ENCODE measurements around the gene SMPDL3B. TPM values are rescaled to one million over a fixed set of nuclear protein-coding genes. Genes with fewer than 3 reads are reported as not detected.

Gene SMPDL3B
- total RNA-seq: 0.41 and 0.64 TPM in 2 replicates

- intact Hi-C loops (cut with micrococcal nuclease): no loop called here
Measured at GRCh38 chr1:27934818-27935549, at the start of gene SMPDL3B. SMPDL3B (plus strand) TSS chr1:27935000; CDS start chr1:27935184, 184 bp downstream.

- intact Hi-C loops (cut with micrococcal nuclease): no loop called here
Measured at GRCh38 chr1:27885114-27885528, 49.7 kb upstream of the SMPDL3B start.

GRCh38 chr1:27885621-27886352 is 49.0 kb upstream of the SMPDL3B start:
- intact Hi-C loops (cut with micrococcal nuclease): loop anchor here (2.0 kb wide), 1 partner anchor 13 kb away; the partner anchor contains the start of gene THEMIS2

- intact Hi-C loops (cut with micrococcal nuclease): loop anchor here (2.0 kb wide), 1 partner anchor 14 kb away; the partner anchor contains the start of gene THEMIS2
Measured at GRCh38 chr1:27886353-27886679, 48.5 kb upstream of the SMPDL3B start.

- intact Hi-C loops (cut with micrococcal nuclease): loop anchor here (2.0 kb wide), 1 partner anchor 14 kb away; the partner anchor contains the start of gene THEMIS2
Measured at GRCh38 chr1:27886744-27887143, 48.1 kb upstream of the SMPDL3B start.

GRCh38 chr1:27887215-27888021 is 47.4 kb upstream of the SMPDL3B start:
- intact Hi-C loops (cut with micrococcal nuclease): loop anchor here (2.0 kb wide), 1 partner anchor 15 kb away; the partner anchor contains the start of gene THEMIS2

GRCh38 chr1:27889506-27889905 is 45.3 kb upstream of the SMPDL3B start:
- intact Hi-C loops (cut with micrococcal nuclease): no loop called here

GRCh38 chr1:27891196-27891889 is 43.5 kb upstream of the SMPDL3B start:
- intact Hi-C loops (cut with micrococcal nuclease): no loop called here

- intact Hi-C loops (cut with micrococcal nuclease): no loop called here
Measured at GRCh38 chr1:27894521-27894920, 40.3 kb upstream of the SMPDL3B start.

- intact Hi-C loops (cut with micrococcal nuclease): no loop called here
Measured at GRCh38 chr1:27906759-27907158, 28.0 kb upstream of the SMPDL3B start.

GRCh38 chr1:27912429-27912828 is 22.4 kb upstream of the SMPDL3B start:
- intact Hi-C loops (cut with micrococcal nuclease): no loop called here

GRCh38 chr1:27915082-27915575 is 19.7 kb upstream of the SMPDL3B start:
- intact Hi-C loops (cut with micrococcal nuclease): no loop called here

GRCh38 chr1:27922272-27922671 is 12.5 kb upstream of the SMPDL3B start:
- intact Hi-C loops (cut with micrococcal nuclease): no loop called here

GRCh38 chr1:27928216-27928954 is 6.4 kb upstream of the SMPDL3B start:
- intact Hi-C loops (cut with micrococcal nuclease): no loop called here

- intact Hi-C loops (cut with micrococcal nuclease): no loop called here
Measured at GRCh38 chr1:27931184-27931583, 3.6 kb upstream of the SMPDL3B start.

- intact Hi-C loops (cut with micrococcal nuclease): no loop called here
Measured at GRCh38 chr1:27931759-27932158, 3.0 kb upstream of the SMPDL3B start.

GRCh38 chr1:27935721-27936120 is 921 bp downstream of the SMPDL3B start:
- intact Hi-C loops (cut with micrococcal nuclease): no loop called here

- intact Hi-C loops (cut with micrococcal nuclease): no loop called here
Measured at GRCh38 chr1:27936370-27936769, 1.6 kb downstream of the SMPDL3B start.

- intact Hi-C loops (cut with micrococcal nuclease): no loop called here
Measured at GRCh38 chr1:27937524-27937836, 2.7 kb downstream of the SMPDL3B start.

- intact Hi-C loops (cut with micrococcal nuclease): no loop called here
Measured at GRCh38 chr1:27938488-27938887, 3.7 kb downstream of the SMPDL3B start.
